Neuronal stem cell (in vitro differentiated cells): ENCODE measurements around the gene KRT39.

Source experiments
- DNase-seq: peaks from one replicate; pipeline ENCODE4 v3.0.0-alpha.2; 2013; ENCODE audit warnings: low spot score
- H2AFZ ChIP-seq: one replicate; pipeline ENCODE4 v1.6.1; 2013; ENCODE audit warnings: mild to moderate bottlenecking, low read length, inconsistent platforms
- H2AK5ac ChIP-seq: 2 replicates; pipeline ENCODE4 v1.6.1; 2013; ENCODE audit warnings: low read depth, mild to moderate bottlenecking, inconsistent platforms, low read length, moderate library complexity, mixed read lengths
- H2BK120ac ChIP-seq: 2 replicates; pipeline ENCODE4 v1.6.1; 2013; ENCODE audit warnings: low read depth, mild to moderate bottlenecking, inconsistent platforms, low read length, moderate library complexity, mixed read lengths
- H2BK12ac ChIP-seq: one replicate; pipeline ENCODE4 v1.6.1; 2013; ENCODE audit warnings: low read length, inconsistent platforms
- H2BK15ac ChIP-seq: 2 replicates; pipeline ENCODE4 v1.6.1; 2013; ENCODE audit warnings: mild to moderate bottlenecking, low read length, inconsistent platforms, mixed read lengths
- H2BK5ac ChIP-seq: one replicate; pipeline ENCODE4 v1.6.1; 2013; ENCODE audit warnings: inconsistent platforms, mild to moderate bottlenecking, low read length, moderate library complexity
- H3K14ac ChIP-seq: one replicate; pipeline ENCODE4 v1.6.1; 2013; ENCODE audit warnings: low read length, inconsistent platforms
- H3K18ac ChIP-seq: 2 replicates; pipeline ENCODE4 v1.6.1; 2013; ENCODE audit warnings: low read length, inconsistent platforms
- H3K23ac ChIP-seq: 2 replicates; pipeline ENCODE4 v1.6.1; 2013; ENCODE audit warnings: low read depth, mild to moderate bottlenecking, mixed read lengths, low read length, inconsistent platforms; ENCODE audit not compliant: poor library complexity
- H3K27ac ChIP-seq: replicated peaks from 3 replicates; pipeline ENCODE4 v1.5.1; 2013; ENCODE audit warnings: low read length, inconsistent platforms
- H3K27me3 ChIP-seq, 3 experiments: 2 replicates each; pipeline ENCODE4 v1.6.1; 2013; ENCODE audit warnings: low read length in 3 of 3, mild to moderate bottlenecking in 2 of 3, inconsistent platforms in 1 of 3, low read depth in 1 of 3, mixed read lengths in 1 of 3, moderate library complexity in 1 of 3; ENCODE audit not compliant: control insufficient read depth in 3 of 3, insufficient read depth in 3 of 3
- H3K36me3 ChIP-seq, 2 donors: replicated peaks in 1 of 2; 2 replicates each; pipeline ENCODE4 v1.6.1; 2013; ENCODE audit warnings: low read length in 2 of 2; ENCODE audit not compliant: control insufficient read depth in 2 of 2, insufficient read depth in 2 of 2
- H3K4ac ChIP-seq: 2 replicates; pipeline ENCODE4 v1.6.1; 2013; ENCODE audit warnings: inconsistent platforms, mild to moderate bottlenecking, low read length, moderate library complexity
- H3K4me1 ChIP-seq, 2 donors: 1 replicate in 1 of 2; 2 replicates in 1 of 2; pipeline ENCODE4 v1.6.1; 2013; ENCODE audit warnings: low read length in 2 of 2, low read depth in 1 of 2; ENCODE audit not compliant: control insufficient read depth in 2 of 2, insufficient read depth in 1 of 2
- H3K4me2 ChIP-seq: one replicate; pipeline ENCODE4 v1.6.1; 2013; ENCODE audit warnings: mild to moderate bottlenecking, low read length, inconsistent platforms; ENCODE audit not compliant: insufficient read depth, poor library complexity, severe bottlenecking
- H3K4me3 ChIP-seq, 2 donors: 2 replicates each; pipeline ENCODE4 v1.5.1; 2013; ENCODE audit warnings: low read length in 2 of 2, mild to moderate bottlenecking in 2 of 2, inconsistent platforms in 1 of 2, moderate library complexity in 1 of 2
- H3K79me1 ChIP-seq: one replicate; pipeline ENCODE4 v1.6.1; 2013; ENCODE audit warnings: low read depth, mild to moderate bottlenecking, inconsistent platforms, low read length, moderate library complexity
- H3K9ac ChIP-seq: one replicate; pipeline ENCODE4 v1.6.1; 2013; ENCODE audit warnings: mild to moderate bottlenecking, low read depth, low read length, inconsistent platforms; ENCODE audit not compliant: poor library complexity
- H3K9me3 ChIP-seq, 2 donors: replicated peaks in 1 of 2; 2 replicates each; pipeline versions ENCODE3 to v1.6.1; 2013; ENCODE audit warnings: low read length in 2 of 2, mild to moderate bottlenecking in 2 of 2, inconsistent platforms in 1 of 2, low read depth in 1 of 2, mixed read lengths in 1 of 2, moderate library complexity in 1 of 2; ENCODE audit not compliant: control insufficient read depth in 2 of 2, insufficient read depth in 1 of 2
- H4K8ac ChIP-seq: one replicate; pipeline ENCODE4 v1.6.1; 2013; ENCODE audit warnings: low read depth, mild to moderate bottlenecking, inconsistent platforms, low read length, moderate library complexity
- H4K91ac ChIP-seq: one replicate; pipeline ENCODE4 v1.6.1; 2013; ENCODE audit warnings: low read length, low read depth, mild to moderate bottlenecking, inconsistent platforms; ENCODE audit not compliant: poor library complexity
- WGBS, 2 donors: extraction: QIAGEN DNeasy Blood & Tissue Kit; methylation state at CpG; one replicate each; pipeline ENCODE4 v1.1.7; 2013; ENCODE audit warnings: missing lambda C conversion rate in 2 of 2, mixed read lengths in 1 of 2; ENCODE audit not compliant: insufficient read length in 2 of 2, insufficient replicate concordance in 1 of 2; ENCODE audit errors: extremely low coverage in 2 of 2; 5-methylcytosine and 5-hydroxymethylcytosine counted together

KRT39 gene

DNA sequence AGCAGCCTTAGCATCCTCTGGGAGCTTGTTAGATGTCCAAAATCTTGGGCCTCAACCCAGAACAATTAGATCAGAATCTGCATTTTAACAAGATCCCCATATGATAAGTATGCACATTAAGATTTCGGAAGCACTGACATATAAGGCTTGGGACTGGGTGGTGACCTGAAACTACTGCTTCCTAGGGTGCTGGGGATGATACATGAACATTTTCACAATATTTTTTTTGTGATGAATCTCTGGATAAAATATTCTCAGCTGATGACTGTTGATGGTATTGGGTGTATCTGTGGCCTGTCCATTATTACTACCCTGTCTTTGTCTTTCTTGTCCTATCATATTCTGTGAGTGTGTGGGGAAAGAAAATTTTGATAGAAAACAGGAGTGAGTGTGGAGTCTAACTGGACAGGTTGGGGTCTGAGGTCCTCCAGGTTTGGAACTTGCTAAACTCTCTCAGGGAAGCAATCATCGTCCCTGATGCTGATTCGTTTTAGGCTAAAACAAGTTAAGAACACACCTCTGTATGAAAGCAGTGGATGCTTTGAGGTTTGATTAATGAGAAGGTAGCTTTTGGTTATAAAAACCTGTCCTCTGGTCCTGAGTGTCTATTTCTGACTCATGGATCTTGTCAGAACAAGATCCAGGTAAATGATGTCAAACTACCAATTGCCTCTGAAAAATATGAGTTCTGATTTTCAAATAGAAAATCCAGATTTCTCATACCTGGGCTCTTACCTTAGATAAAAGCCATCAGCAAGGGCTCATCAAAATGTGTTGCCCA, 52.5 kb downstream of the KRT39 start:
- no peak overlapping the region for H3K9ac ChIP-seq
- no peaks in the 10 kb centered on the region for H3K79me1 ChIP-seq
- no peak overlapping the region for H3K4me3 ChIP-seq
- H3K18ac ChIP-seq, result no peak overlapping the region
- H3K23ac ChIP-seq, result no peak overlapping the region
- no peak overlapping the region for H3K14ac ChIP-seq
- no peak overlapping the region for H2BK5ac ChIP-seq
- WGBS, 2 donors, result no CpG with 5 or more reads among the region's 3 CpGs
- H2BK15ac ChIP-seq, result no peak overlapping the region
- H3K4me2 ChIP-seq, result no peak overlapping the region
- H3K27me3 ChIP-seq, result peaks cover 0 to 21% (median 0%) of the 10 kb centered on the region in 3 experiments
- H2AFZ ChIP-seq, result no peak overlapping the region
- H4K91ac ChIP-seq, result no peak overlapping the region
- H2BK120ac ChIP-seq, result no peak overlapping the region
- no peak overlapping the region for H2BK12ac ChIP-seq
- no peaks in the 10 kb centered on the region for H3K36me3 ChIP-seq
- H3K27ac ChIP-seq, result no peak overlapping the region
- H2AK5ac ChIP-seq, result no peak overlapping the region
- no peak for DNase-seq
- H4K8ac ChIP-seq, result no peak overlapping the region
- no peaks in the 10 kb centered on the region for H3K9me3 ChIP-seq
- H3K4ac ChIP-seq, result no peak overlapping the region
- peaks cover 0 to 5% of the 10 kb centered on the region in 2 donors for H3K4me1 ChIP-seq

DNA sequence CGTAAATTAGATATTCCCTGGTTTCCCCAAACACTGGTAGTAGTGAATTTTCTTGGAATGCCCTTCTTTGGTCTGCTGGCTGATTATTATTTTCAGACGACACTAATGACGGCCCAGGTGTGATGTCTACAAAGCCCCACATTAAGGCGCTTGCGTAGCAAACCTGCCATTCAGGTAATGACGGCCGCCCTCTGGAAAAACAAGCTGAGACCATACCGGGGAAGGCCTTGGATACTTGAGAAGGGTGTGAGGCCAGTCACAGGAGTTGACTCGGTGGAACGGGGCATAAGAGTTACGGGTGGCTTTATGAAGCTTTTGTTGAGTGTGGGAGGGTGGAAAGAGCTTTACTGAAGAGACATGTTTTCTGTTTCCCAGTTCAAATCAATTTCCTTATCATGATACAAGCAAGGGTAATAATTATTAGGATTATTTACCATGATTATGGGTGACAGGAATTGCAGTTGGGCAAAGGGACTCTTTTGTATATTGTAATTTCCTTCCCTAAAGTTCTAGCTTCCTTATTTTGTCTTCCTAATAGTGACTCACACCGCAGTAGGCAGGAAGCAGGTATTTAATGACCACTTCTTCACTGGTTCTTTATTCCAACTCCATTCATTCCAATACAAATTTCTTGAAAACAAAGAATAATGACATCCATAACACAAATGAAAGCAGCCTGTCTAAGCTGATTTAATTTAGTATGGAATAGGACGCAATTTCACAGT, 54.1 kb downstream of the KRT39 start:
- Histone ChIP-seq H2AK5ac (no peak overlapping the region), H3K4ac (no peak overlapping the region), H4K8ac (no peak overlapping the region), H3K36me3 (no peaks in the 10 kb centered on the region), H3K4me3 (no peak overlapping the region), H3K4me2 (no peak overlapping the region), H3K4me1 (peaks cover 0 to 7% of the 10 kb centered on the region in 2 donors), H3K9ac (no peak overlapping the region), H3K14ac (no peak overlapping the region), H2BK12ac (no peak overlapping the region), H3K27ac (no peak overlapping the region), H3K27me3 (peaks cover 0 to 21% (median 0%) of the 10 kb centered on the region in 3 experiments), H3K9me3 (no peaks in the 10 kb centered on the region), H2BK15ac (no peak overlapping the region), H2AFZ (no peak overlapping the region), H3K18ac (no peak overlapping the region), H3K23ac (no peak overlapping the region), H2BK120ac (no peak overlapping the region), H4K91ac (no peak overlapping the region), H3K79me1 (no peaks in the 10 kb centered on the region), H2BK5ac (no peak overlapping the region)
- WGBS, 2 donors, result no CpG with 5 or more reads among the region's 13 CpGs
- DNase-seq, result no peak

DNA sequence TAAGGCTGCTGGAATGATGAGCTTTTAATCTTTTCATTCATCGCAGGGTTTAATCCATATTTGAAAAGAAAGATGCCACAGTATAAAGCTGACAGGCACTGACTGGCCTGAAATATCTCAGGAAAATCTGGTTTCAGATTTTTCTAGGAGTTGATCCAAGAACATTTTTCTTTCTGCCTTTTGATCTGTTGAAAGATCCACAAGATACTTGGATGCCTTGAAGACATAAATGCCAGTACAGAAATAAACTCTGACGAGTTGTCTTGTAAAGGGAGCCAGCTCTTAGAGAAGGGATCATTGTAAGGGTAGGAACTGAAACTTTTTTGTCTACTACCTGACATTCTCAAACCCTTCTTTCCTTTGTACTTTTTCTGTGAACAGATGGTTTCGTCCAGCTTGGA, 56.3 kb downstream of the KRT39 start:
- H3K79me1 ChIP-seq, result no peaks in the 10 kb centered on the region
- no peak overlapping the region for H2AK5ac ChIP-seq
- H2BK15ac ChIP-seq, result no peak overlapping the region
- DNase-seq, result no peak
- H4K91ac ChIP-seq, result no peak overlapping the region
- peaks cover 0 to 7% of the 10 kb centered on the region in 2 donors for H3K4me1 ChIP-seq
- H2BK5ac ChIP-seq, result no peak overlapping the region
- H3K4me2 ChIP-seq, result no peak overlapping the region
- H3K36me3 ChIP-seq, result no peaks in the 10 kb centered on the region
- H3K23ac ChIP-seq, result no peak overlapping the region
- H3K18ac ChIP-seq, result no peak overlapping the region
- no peak overlapping the region for H4K8ac ChIP-seq
- H3K14ac ChIP-seq, result no peak overlapping the region
- no peak overlapping the region for H3K9ac ChIP-seq
- no peak overlapping the region for H2BK12ac ChIP-seq
- H3K4ac ChIP-seq, result no peak overlapping the region
- no CpG with 5 or more reads among the region's 3 CpGs for WGBS, 2 donors
- no peak overlapping the region for H2AFZ ChIP-seq
- peaks cover 0 to 21% (median 0%) of the 10 kb centered on the region in 3 experiments for H3K27me3 ChIP-seq
- H2BK120ac ChIP-seq, result no peak overlapping the region
- H3K27ac ChIP-seq, result no peak overlapping the region
- no peak overlapping the region for H3K4me3 ChIP-seq
- H3K9me3 ChIP-seq, result no peaks in the 10 kb centered on the region

DNA sequence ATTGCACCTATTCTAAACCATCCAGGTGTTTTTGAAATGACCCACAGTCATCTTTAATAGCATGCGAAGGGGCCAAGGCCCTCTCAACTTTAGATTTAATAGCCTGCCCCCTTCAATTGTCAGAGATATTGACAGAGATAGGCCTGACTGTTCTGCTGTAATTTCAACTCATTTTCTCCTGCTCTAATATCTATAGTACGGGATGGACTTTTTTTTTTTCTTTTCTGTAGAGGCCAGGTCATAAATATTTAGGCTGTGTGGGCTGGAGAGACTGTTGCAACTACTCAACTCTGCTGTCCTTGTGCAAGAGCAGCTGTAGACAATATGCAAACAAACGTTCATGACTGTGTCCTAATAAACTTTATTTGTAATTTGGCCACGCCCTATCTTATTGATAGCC, 57.0 kb downstream of the KRT39 start:
- Histone ChIP-seq H3K9ac (no peak overlapping the region), H3K36me3 (no peaks in the 10 kb centered on the region), H3K79me1 (no peaks in the 10 kb centered on the region), H2BK120ac (no peak overlapping the region), H2BK5ac (no peak overlapping the region), H3K27ac (no peak overlapping the region), H4K91ac (no peak overlapping the region), H2AFZ (peak overlapping the region; percentile 52), H3K27me3 (peaks cover 0 to 21% (median 0%) of the 10 kb centered on the region in 3 experiments), H3K14ac (no peak overlapping the region), H3K4ac (no peak overlapping the region), H3K9me3 (no peaks in the 10 kb centered on the region), H3K23ac (no peak overlapping the region), H2AK5ac (no peak overlapping the region), H3K4me3 (no peak overlapping the region), H2BK12ac (no peak overlapping the region), H2BK15ac (no peak overlapping the region), H3K4me1 (peaks cover 0 to 7% of the 10 kb centered on the region in 2 donors), H4K8ac (no peak overlapping the region), H3K4me2 (no peak overlapping the region), H3K18ac (no peak overlapping the region)
- WGBS, 2 donors, result no CpG with 5 or more reads among the region's 4 CpGs
- no peak for DNase-seq
